Measurements from ENCODE around the gene GAA. TPM values are rescaled to one million over a fixed set of nuclear protein-coding genes. Genes with fewer than 3 reads are reported as not detected.

The GAA gene
- total and polyA plus RNA-seq, 2 donors = 30.4 to 56.4 TPM

DNA sequence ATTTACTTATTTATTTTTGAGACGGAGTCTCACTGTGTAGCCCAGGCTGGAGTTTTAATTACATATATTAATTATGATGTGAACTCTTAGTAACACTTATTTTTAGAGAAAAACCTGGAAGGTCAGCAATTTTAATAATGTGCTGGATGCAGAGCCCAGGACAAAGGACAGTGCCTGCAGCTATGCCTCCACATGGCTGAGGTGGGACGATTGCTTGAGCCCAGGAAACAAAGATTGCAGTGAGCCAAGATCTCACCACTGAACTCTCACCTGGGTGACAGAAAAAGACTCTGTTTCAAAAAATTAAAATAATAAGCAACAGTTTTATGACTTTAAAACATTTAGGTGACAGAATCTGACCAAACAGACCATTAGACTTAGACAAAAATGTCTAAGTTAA lies 57.5 kb downstream of the GAA start:
- no peak overlapping the region for H3K27ac ChIP-seq (ENCODE audit: low read depth in 1 of 2, low read length in 1 of 2)
- peaks cover 0 to 6% of the 10 kb centered on the region in 2 donors for H3K4me1 ChIP-seq (ENCODE audit: control insufficient read depth in 2 of 2, insufficient read depth in 2 of 2, low read length in 2 of 2)
- H3K36me3 ChIP-seq (ENCODE audit: control insufficient read depth in 2 of 2, insufficient read depth in 2 of 2, low read length in 1 of 2) = no peaks in the 10 kb centered on the region
- 98% methylated on average over 2 of the region's 2 CpGs for WGBS
- H3K27me3 ChIP-seq (ENCODE audit: control insufficient read depth in 2 of 2, insufficient read depth in 1 of 2, low read length in 1 of 2) = peaks cover 0 to 3% of the 10 kb centered on the region in 2 donors
- peaks cover 0 to 3% of the 10 kb centered on the region in 2 donors for H3K9me3 ChIP-seq (ENCODE audit: control insufficient read depth in 2 of 2, insufficient read depth in 1 of 2, low read length in 1 of 2)
- no peak overlapping the region for H3K4me3 ChIP-seq (ENCODE audit: low read length in 2 of 2)
- no peak for DNase-seq (ENCODE audit: low read depth in 6 of 9, low spot score in 9 of 9)

DNA sequence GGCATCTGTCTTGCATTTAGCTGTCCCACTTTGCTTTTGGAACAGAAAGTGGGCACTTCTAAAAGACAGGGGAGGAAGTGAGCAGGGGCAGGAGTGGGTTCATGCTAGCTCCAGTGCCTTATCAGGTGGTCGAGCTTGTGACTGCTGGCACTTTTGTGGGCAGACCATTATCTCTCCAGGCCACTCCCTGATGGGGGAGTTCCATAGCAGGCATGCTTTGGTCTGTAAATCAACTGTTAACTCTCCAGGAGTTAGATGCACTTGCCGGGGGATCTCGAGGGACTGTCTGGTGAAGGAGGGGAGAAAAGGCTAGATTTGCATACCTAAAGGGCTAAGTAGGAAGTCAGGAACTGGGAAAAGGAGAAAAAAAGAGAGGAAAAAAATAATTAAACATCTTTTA lies 59.2 kb downstream of the GAA start:
- Histone ChIP-seq H3K9me3 (ENCODE audit: control insufficient read depth in 2 of 2, insufficient read depth in 1 of 2, low read length in 1 of 2) (peaks cover 0 to 3% of the 10 kb centered on the region in 2 donors), H3K27ac (ENCODE audit: low read depth in 1 of 2, low read length in 1 of 2) (no peak overlapping the region), H3K4me1 (ENCODE audit: control insufficient read depth in 2 of 2, insufficient read depth in 2 of 2, low read length in 2 of 2) (peaks cover 0 to 6% of the 10 kb centered on the region in 2 donors), H3K4me3 (ENCODE audit: low read length in 2 of 2) (no peak overlapping the region), H3K36me3 (ENCODE audit: control insufficient read depth in 2 of 2, insufficient read depth in 2 of 2, low read length in 1 of 2) (no peaks in the 10 kb centered on the region), H3K27me3 (ENCODE audit: control insufficient read depth in 2 of 2, insufficient read depth in 1 of 2, low read length in 1 of 2) (peaks cover 0 to 3% of the 10 kb centered on the region in 2 donors)
- WGBS = 32% methylated on average over 3 of the region's 3 CpGs
- DNase-seq (ENCODE audit: low read depth in 6 of 9, low spot score in 9 of 9) = no peak

DNA sequence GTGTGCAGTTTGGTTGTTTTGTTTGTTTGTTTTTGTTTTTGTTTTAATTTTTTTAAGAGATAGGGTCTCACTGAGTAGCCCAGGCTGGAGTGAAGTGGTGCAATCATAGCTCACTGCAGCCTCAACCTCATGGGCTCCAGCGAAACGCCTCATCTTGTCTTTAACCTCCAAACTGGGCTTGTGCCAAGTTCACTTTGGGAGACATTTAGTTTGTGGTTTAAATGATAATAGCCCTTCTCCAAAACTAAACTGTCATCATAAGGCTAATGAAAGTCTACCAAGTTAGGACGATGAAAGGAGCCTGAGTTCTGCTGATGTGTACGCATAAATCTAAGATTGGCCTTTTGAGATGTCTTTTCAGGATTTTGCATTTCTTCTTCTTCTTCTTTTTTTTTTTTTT lies 62.0 kb downstream of the GAA start:
- 89% methylated on average over 4 of the region's 4 CpGs for WGBS
- no peak for DNase-seq (ENCODE audit: low read depth in 6 of 9, low spot score in 9 of 9)
- Histone ChIP-seq H3K4me1 (ENCODE audit: control insufficient read depth in 2 of 2, insufficient read depth in 2 of 2, low read length in 2 of 2) (peaks cover 0 to 6% of the 10 kb centered on the region in 2 donors), H3K4me3 (ENCODE audit: low read length in 2 of 2) (no peak overlapping the region), H3K36me3 (ENCODE audit: control insufficient read depth in 2 of 2, insufficient read depth in 2 of 2, low read length in 1 of 2) (no peaks in the 10 kb centered on the region), H3K27me3 (ENCODE audit: control insufficient read depth in 2 of 2, insufficient read depth in 1 of 2, low read length in 1 of 2) (peaks cover 0 to 3% of the 10 kb centered on the region in 2 donors), H3K9me3 (ENCODE audit: control insufficient read depth in 2 of 2, insufficient read depth in 1 of 2, low read length in 1 of 2) (no peaks in the 10 kb centered on the region), H3K27ac (ENCODE audit: low read depth in 1 of 2, low read length in 1 of 2) (no peak overlapping the region)

DNA sequence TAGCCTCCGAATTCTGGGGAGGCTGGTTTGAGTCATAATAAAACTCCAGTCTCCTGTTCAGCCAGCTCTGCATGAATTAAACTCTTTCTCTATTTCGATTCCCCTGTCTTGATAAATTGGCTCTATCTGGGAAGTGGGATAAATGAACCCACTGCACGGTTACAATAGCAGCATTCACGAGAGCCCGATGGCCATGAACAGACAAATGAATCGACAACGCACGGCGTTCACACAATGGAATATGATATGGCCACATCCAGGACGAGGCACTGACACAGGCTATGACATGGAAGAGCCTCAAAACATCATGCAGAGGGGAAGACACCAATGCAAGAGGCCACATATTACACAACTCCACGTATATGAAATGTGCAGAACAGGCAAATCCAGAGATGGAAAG lies 62.8 kb downstream of the GAA start:
- peaks cover 0 to 6% of the 10 kb centered on the region in 2 donors for H3K4me1 ChIP-seq (ENCODE audit: control insufficient read depth in 2 of 2, insufficient read depth in 2 of 2, low read length in 2 of 2)
- H3K4me3 ChIP-seq (ENCODE audit: low read length in 2 of 2) = no peak overlapping the region
- H3K27ac ChIP-seq (ENCODE audit: low read depth in 1 of 2, low read length in 1 of 2) = no peak overlapping the region
- H3K27me3 ChIP-seq (ENCODE audit: control insufficient read depth in 2 of 2, insufficient read depth in 1 of 2, low read length in 1 of 2) = peaks cover 0 to 3% of the 10 kb centered on the region in 2 donors
- no peaks in the 10 kb centered on the region for H3K36me3 ChIP-seq (ENCODE audit: control insufficient read depth in 2 of 2, insufficient read depth in 2 of 2, low read length in 1 of 2)
- WGBS = 87% methylated on average over 11 of the region's 11 CpGs
- H3K9me3 ChIP-seq (ENCODE audit: control insufficient read depth in 2 of 2, insufficient read depth in 1 of 2, low read length in 1 of 2) = no peaks in the 10 kb centered on the region
- DNase-seq (ENCODE audit: low read depth in 6 of 9, low spot score in 9 of 9) = no peak

DNA sequence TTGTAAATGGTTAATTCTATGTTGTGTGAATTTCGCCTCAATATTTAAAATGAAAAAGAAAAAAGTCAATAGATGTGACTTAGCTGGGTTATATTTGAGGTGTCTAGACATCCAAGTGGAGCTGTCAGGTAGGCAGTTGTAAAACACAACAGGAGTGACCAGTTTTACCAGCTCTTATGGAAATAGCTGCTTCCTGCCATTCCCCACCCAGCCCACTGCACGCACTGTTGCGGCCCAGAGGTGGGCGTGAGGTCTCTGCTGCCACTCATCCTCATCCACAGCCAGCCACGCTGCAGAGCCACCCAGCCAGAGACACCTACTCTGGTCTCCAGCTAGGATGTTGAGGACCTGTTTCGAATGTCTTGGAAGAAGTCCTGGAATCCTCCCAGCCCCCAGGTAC lies 65.1 kb downstream of the GAA start:
- no peaks in the 10 kb centered on the region for H3K9me3 ChIP-seq (ENCODE audit: control insufficient read depth in 2 of 2, insufficient read depth in 1 of 2, low read length in 1 of 2)
- H3K4me1 ChIP-seq (ENCODE audit: control insufficient read depth in 2 of 2, insufficient read depth in 2 of 2, low read length in 2 of 2) = no peaks in the 10 kb centered on the region
- H3K27me3 ChIP-seq (ENCODE audit: control insufficient read depth in 2 of 2, insufficient read depth in 1 of 2, low read length in 1 of 2) = peaks cover 0 to 3% of the 10 kb centered on the region in 2 donors
- DNase-seq (ENCODE audit: low read depth in 6 of 9, low spot score in 9 of 9) = no peak
- H3K4me3 ChIP-seq (ENCODE audit: low read length in 2 of 2) = no peak overlapping the region
- no peak overlapping the region for H3K27ac ChIP-seq (ENCODE audit: low read depth in 1 of 2, low read length in 1 of 2)
- H3K36me3 ChIP-seq (ENCODE audit: control insufficient read depth in 2 of 2, insufficient read depth in 2 of 2, low read length in 1 of 2) = no peaks in the 10 kb centered on the region
- WGBS = 96% methylated on average over 6 of the region's 6 CpGs

DNA sequence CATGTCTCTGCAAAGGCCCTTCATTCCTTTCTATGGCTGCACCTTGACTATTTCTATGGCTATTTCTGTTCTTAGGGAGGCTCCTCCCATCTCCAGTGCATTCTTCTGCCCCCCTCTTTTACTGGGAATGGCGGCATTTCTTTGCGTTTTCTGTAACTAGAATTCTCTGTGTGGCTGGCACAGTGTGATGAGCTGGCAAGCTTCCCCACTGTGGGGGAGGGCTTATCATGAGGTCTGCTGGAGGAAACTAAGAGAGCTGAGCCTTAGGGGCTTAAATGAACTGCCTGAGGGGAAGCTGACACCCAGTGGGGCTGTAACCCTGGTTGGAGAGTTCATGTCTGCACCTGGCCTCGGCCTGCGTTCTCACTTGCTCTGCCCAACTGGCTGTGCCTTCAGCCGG lies 67.0 kb downstream of the GAA start:
- no peaks in the 10 kb centered on the region for H3K9me3 ChIP-seq (ENCODE audit: control insufficient read depth in 2 of 2, insufficient read depth in 1 of 2, low read length in 1 of 2)
- no peak overlapping the region for H3K4me3 ChIP-seq (ENCODE audit: low read length in 2 of 2)
- peaks cover 0 to 7% of the 10 kb centered on the region in 2 donors for H3K27me3 ChIP-seq (ENCODE audit: control insufficient read depth in 2 of 2, insufficient read depth in 1 of 2, low read length in 1 of 2)
- H3K36me3 ChIP-seq (ENCODE audit: control insufficient read depth in 2 of 2, insufficient read depth in 2 of 2, low read length in 1 of 2) = no peaks in the 10 kb centered on the region
- DNase-seq (ENCODE audit: low read depth in 6 of 9, low spot score in 9 of 9) = no peak
- H3K4me1 ChIP-seq (ENCODE audit: control insufficient read depth in 2 of 2, insufficient read depth in 2 of 2, low read length in 2 of 2) = no peaks in the 10 kb centered on the region
- WGBS = 93% methylated on average over 5 of the region's 5 CpGs
- no peak overlapping the region for H3K27ac ChIP-seq (ENCODE audit: low read depth in 1 of 2, low read length in 1 of 2)

DNA sequence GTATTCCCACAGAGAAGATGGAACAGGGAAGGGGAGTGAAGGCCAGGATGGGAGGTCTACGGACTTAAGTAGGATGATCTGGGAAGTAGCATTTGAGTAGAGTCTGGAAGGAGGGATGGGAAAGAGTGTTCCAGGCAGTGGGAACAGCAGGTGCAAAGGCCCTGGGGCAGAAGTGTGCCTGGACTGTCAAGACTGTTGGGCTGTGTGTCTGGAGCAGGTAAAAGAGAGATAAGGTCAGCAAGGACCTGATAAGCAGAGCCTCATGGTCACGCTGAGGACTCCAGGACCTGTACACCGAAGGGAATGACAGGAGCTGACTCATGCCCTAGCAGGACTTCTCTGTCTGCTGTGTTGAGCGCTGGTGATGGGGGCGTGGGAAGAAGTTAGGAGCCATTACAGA lies 67.7 kb downstream of the GAA start:
- Histone ChIP-seq H3K9me3 (ENCODE audit: control insufficient read depth in 2 of 2, insufficient read depth in 1 of 2, low read length in 1 of 2) (no peaks in the 10 kb centered on the region), H3K4me3 (ENCODE audit: low read length in 2 of 2) (no peak overlapping the region), H3K27ac (ENCODE audit: low read depth in 1 of 2, low read length in 1 of 2) (no peak overlapping the region), H3K36me3 (ENCODE audit: control insufficient read depth in 2 of 2, insufficient read depth in 2 of 2, low read length in 1 of 2) (no peaks in the 10 kb centered on the region), H3K27me3 (ENCODE audit: control insufficient read depth in 2 of 2, insufficient read depth in 1 of 2, low read length in 1 of 2) (peaks cover 0 to 7% of the 10 kb centered on the region in 2 donors), H3K4me1 (ENCODE audit: control insufficient read depth in 2 of 2, insufficient read depth in 2 of 2, low read length in 2 of 2) (no peaks in the 10 kb centered on the region)
- no peak for DNase-seq (ENCODE audit: low read depth in 6 of 9, low spot score in 9 of 9)
- WGBS = 98% methylated on average over 5 of the region's 5 CpGs

Other genes with a start within 250 kb of the GAA start
- gene TBC1D16, start 65.7 kb upstream of the GAA start, total RNA-seq = 3.7 TPM
- gene TBC1D16, start 65.7 kb upstream of the GAA start, polyA plus RNA-seq = 4.2 TPM
- gene CCDC40, start 64.9 kb upstream of the GAA start, total RNA-seq = 0.57 TPM
- 1.5 TPM for gene CCDC40, start 64.9 kb upstream of the GAA start, polyA plus RNA-seq
- 116 TPM for gene EIF4A3, start 45.5 kb downstream of the GAA start, total RNA-seq
- gene EIF4A3, start 45.5 kb downstream of the GAA start, polyA plus RNA-seq = 76.3 TPM
- 0.38 TPM for gene CARD14, start 68.4 kb downstream of the GAA start, total RNA-seq
- gene CARD14, start 68.4 kb downstream of the GAA start, polyA plus RNA-seq = 1.7 TPM
- 4.0 TPM for gene SGSH, start 118.8 kb downstream of the GAA start, total RNA-seq
- gene SGSH, start 118.8 kb downstream of the GAA start, polyA plus RNA-seq = 38.9 TPM
- 2.3 TPM for gene SLC26A11, start 118.8 kb downstream of the GAA start, total RNA-seq
- 17.4 TPM for gene SLC26A11, start 118.8 kb downstream of the GAA start, polyA plus RNA-seq
- gene RNF213, start 159.3 kb downstream of the GAA start, total RNA-seq = 76.4 TPM
- 114 TPM for gene RNF213, start 159.3 kb downstream of the GAA start, polyA plus RNA-seq

Data from thymus (tissue), 11 donors.